HG02970 (cell line): ENCODE data around the gene GNAT3.

ENCODE experiments used
- ATAC-seq: cut with Tn5 transposase; IDR thresholded peaks from one replicate; pipeline ENCODE4 v1.9.1; 2021; ENCODE audit warnings: mild to moderate bottlenecking, moderate library complexity, moderate number of reproducible peaks; ENCODE audit not compliant: unreplicated experiment, low FRiP score

The GNAT3 gene

GRCh38 chr7:80467069-80467468 lies 44.8 kb downstream of the GNAT3 start:
- ATAC-seq: no peak

DNA sequence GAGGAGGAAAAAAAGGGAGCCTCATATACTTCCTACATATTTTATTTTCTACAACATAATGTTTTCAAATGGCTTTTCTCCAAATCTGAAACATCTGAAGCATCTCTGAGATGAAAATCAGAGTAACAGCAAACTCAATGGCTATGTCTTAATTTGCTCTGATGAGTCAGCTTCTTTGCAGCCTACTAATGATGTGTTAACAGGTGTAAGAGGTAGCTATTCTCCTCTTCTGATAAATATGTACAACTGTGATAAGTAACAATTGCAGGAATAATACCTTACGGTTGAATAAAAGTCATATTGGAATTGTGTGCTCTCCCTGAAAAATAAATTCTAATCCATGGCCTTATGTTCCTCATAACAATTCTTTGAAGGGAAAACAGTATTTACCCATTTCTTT lies 45.2 kb downstream of the GNAT3 start:
- ATAC-seq: no peak

- ATAC-seq: no peak
Observed at GRCh38 chr7:80464211-80464610, 47.7 kb downstream of the GNAT3 start.

DNA sequence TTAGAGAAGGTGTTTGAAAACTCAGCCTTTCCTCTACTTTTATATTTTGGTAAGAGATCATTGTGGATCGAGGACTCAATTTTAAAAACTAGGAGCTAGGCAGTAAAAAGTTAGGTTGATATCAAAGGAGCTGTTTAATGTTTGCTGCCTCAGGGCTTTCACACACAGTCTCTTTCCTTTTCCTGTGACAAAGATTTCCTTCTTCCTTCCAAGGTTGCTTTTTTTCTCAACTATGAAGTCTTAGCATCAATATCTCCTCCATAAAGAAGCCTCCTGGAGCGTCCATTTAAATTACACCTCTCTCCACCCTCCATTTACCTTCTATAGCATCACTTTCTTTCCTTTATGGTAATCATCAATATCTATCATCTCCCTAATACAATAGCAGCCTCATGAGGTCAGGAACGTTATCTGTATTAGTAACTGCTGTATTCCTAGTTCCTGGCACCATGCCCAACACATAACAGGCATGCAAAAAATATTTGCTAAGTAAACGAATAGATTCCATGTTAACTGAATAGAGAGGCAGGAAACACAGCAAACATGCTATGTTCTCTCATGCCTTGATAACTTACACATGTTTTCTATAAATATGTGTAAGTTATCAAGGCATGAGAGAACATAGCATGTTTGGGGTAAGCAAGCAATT lies 48.5 kb downstream of the GNAT3 start:
- no peak for ATAC-seq

DNA sequence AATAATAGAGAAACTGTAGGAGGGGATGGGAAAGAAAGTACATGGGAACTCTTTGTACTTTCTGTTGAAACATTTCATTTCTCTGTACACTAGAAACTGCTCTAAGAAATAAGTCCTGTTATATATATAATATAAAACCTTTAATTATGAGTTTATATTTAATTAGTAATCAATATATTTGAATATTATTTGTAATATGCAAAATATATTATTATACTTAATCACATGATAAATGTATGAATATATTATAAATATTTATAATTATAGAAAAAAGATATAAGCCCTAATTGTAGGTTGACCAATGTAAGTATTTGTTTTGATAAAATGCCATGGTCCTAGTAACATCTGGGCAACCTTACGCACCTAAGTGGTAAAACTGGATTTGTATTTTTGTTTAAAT lies 51.0 kb downstream of the GNAT3 start:
- no peak for ATAC-seq

DNA sequence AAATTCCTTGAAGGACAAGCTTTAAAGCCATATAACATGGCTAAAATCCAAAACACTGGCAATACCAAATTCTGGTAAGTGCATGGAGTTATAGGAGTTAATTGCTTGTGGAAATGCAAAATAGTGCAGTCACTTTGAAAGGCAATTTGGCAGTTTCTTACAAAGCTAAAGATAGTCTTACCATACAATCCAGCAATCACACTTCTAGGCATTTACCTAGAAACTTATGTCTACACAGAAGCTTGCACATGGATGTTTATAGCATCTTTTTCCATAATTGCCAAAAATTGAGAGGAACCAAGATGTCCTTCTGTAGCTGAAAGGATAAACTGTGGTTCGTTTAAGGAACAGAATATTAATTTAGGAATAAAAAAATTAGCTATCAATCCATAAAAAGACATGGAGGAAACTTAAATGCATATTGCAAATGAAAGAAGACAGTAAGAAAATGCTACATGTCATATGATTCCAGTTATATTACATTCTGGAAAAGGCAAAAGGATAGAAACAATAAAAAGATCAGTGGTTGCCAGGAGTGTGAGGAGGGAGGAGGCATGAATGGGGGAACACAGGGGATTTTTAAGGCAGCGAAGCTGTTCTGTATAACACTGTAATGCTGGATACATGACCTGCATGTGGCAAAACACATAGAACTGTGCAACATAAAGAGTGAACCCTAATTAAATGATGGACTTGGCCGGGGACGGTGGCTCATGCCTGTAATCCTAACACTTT lies 51.9 kb downstream of the GNAT3 start:
- no peak for ATAC-seq

GRCh38 chr7:80458822-80459725 lies 52.8 kb downstream of the GNAT3 start:
- no peak for ATAC-seq

DNA sequence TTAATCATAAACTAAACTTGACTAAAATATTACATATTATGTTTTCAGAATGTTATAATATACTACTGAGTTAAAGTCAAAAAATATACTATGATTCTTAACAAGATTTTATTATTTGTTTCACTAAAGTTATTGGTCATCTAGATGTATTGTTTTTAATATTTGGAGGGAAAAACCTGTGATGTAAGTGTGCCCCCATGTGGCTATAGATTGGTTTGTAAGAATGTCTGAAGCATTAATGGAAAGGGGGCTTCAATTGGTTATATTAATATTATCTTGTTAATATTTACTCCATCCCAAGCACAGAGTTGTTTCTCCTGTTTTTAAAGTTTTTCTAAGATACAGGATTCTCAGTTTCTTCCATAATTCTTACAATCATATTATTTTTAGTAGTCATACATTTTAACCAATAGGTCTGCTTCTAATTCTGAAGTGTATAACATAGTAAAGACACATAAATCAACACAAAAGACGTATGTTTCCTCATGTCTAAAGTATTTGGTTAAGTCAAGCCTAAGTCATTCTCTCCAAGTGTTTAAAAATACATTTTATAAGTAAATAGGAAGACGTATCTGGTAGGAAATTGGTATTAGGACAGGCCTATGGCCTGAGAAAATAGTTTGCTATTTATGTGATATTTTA lies 58.0 kb downstream of the GNAT3 start:
- no peak for ATAC-seq

GRCh38 chr7:80450621-80451308 lies 61.1 kb downstream of the GNAT3 start:
- no peak for ATAC-seq

DNA sequence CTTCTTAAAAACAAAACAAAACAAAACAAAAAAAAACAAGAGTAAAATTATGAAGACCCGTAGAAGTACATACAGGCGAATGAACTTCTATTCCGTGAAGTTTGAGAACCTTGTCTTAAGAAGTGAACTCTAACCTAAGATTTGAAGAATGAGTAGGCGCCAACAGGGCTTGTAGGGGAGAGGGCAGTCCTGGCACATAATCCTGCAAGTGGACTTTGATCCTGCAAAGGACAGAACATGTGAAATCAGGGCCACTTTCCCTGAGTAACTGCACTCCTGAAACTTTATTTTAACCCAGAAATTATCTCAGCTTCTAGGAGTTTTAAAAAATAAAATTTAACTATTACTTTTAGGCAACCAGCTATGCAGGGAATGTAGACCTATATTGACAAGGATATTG lies 62.0 kb downstream of the GNAT3 start:
- no peak for ATAC-seq

DNA sequence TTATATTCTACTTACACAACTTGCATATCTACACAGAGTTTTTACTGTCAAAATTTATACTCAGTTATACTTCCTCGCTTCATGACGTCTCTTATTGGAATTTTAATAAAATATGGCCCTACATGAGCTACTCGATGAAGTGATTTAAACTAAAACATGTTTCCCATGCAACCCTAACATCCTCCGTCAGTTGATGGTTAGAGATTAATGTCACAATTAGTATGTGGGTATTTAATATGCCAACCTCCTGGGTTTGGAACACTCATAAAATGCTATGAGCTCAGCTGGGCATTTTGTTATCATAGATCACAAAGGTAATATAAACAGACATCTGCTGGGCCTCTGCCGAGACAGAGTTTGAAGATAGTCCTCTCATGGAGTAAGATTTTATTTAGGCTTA lies 66.5 kb downstream of the GNAT3 start:
- no peak for ATAC-seq

DNA sequence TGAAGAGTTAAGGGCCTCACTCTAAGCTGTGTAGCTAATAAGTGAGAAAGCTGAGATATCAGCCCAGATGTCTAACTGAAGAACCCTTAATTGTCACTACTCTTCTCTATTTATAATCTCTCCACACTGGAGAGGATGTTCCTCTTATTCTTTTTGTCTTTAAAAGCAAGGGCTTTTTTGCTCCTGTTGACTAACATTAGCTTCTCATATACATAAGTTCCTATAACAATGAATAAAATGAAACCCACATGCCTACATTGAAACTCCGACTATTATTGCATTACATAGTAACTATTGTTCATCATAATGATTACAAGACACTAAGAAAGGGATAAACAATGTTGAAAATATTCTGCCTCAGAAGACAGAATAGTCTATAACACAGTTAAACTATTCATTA lies 67.1 kb downstream of the GNAT3 start:
- no peak for ATAC-seq

DNA sequence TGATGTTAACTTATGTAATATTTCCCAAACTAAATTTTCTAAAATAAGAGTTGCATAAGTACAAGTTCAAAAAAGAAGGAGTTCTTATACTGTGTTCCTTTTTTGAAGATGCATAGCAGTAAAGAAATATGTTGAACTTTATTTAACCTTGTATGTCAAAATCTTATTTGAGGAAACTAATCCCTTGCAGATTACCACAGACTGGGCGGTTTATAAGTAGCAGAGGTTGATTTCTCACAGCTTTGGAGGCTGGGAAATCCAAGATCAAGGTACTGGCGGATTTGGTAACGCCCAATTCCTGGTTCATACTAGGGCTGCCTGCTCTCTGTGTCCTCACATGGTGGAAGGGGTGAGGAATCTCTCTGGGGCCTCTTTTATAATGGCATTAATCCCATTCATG lies 68.5 kb downstream of the GNAT3 start:
- no peak for ATAC-seq

DNA sequence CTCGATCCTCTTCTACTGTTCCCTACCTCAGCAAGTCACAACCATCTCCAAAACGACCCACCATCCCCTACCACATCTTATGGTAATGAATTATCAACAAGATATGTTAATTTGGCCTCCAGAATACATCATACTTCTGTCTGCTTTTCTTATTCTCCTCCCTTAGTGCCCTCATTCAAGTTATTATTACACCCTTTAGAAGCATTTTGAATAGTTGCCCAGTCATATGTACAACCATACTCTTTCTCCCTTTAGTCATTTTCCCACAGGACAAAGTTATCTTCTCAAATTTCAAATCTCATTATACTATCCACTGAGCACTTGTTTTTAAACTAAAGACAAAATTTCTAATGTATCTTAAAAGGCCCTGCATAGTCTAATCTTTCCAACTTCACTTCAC lies 71.0 kb downstream of the GNAT3 start:
- ATAC-seq: no peak

DNA sequence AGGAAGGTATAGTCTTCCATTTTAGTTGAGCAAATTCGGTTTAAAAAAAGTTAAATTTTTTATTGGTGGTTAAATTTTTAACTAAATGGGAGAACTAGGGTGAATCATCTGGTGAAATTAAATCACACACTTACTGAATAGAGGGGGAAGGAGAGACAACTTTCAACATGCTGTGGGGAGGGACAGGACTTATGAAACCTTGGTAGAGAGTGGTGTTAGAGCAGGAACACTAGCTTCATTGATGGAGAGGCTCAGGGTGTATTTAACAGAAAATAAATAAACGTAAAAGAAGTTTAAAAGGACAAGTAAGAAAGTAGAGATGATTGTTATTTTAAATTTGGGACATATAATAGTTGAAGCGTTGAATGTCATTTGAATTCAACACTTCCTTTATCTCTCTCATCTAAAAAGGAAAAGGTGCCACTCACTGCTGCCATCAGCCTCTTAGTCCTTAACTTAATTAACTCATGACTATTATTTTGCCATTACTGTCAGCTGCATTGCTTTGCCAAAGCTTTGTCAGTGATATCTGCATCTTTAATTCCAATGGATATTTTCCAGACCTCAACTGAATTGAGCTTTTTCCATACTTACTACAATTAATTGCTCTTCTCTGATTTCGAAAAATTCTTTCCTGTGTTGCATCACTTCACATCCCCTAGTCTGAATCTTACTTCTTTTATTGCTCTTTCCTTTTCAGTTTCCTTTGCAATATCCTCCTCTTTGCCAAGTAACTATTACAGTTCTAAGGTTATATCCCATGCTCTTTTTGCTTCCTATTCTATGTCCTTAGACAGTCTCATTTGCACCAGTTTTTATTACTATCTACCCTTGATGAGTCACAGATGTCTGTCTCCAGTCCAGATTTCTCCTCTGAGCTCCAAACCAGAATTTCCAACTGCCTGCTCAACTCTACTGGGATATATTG lies 71.7 kb downstream of the GNAT3 start:
- ATAC-seq: no peak

- no peak for ATAC-seq
Observed at GRCh38 chr7:80435521-80435920, 76.3 kb downstream of the GNAT3 start.

DNA sequence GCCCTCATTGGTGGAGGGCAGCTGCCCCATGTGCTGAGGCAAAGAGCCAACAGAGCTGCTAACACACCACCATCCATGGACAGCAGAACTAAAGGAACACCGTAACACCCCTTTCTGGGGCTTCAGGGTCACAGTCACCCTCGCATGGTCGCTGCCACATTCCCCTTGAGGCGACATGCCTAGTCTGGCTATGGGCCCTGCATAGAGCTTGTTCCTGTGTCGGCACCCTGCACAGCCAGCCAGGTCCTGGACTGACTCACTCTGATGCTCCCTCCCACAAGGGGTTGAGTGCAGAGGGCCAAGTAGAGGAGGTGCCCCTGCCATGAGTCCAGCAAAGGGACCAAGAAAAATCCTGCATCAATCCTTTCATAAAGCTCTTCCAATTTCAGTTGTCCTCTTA lies 77.8 kb downstream of the GNAT3 start:
- ATAC-seq: no peak

DNA sequence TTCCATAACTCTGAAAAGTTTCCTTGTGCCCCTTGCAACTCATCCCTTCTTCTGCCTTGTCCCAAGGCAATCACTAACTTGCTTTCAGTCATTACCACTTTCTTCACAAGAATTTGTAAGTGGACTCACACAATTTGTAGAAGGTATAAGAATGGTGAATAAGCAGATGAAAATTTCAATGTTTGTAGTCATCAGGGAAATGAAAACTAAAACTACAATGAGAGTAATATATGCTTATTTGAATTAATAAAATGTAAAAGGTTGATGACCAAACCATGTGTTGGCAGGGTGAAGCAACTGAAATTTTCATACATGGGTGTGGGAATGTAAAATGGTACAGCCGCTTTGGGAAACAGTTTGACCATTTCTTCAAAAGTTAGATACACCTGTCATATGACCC lies 79.7 kb downstream of the GNAT3 start:
- ATAC-seq: no peak

DNA sequence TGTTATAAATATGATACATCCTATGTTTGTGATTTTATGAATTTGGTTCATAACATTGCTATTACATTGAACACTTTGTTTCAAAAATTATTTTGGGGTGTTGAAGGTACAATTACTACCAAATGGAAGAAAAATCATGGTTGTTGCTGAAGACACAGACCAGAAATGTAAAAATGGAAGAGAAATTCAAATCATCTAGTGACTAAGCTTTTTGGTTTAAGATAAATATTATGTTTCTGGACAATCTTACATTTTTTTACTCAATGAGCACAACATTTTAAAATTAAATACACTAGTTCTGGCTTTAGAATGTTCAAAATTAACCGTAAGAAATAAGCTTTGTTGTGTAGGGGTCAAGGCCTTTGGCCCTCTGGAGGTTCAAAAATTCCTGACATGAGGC lies 82.7 kb downstream of the GNAT3 start:
- no peak for ATAC-seq
